Stimulated activated CD8-positive, alpha-beta memory T cell treated with anti-CD3 and anti-CD28 coated beads, Interleukin-15, amount 100 ng/mL, for 24 hours (primary cell): ENCODE data around the gene PHGDH.
"Not testable (repeated sequence)": the region's sequence is repeated elsewhere in the genome, so short reads cannot be mapped to it uniquely, and the experiment has no call there.

Experiments used
- DNase-seq: peaks from one replicate; pipeline ENCODE4 v3.0.0-alpha.2; 2020; ENCODE audit warnings: low read depth

Gene PHGDH

DNA sequence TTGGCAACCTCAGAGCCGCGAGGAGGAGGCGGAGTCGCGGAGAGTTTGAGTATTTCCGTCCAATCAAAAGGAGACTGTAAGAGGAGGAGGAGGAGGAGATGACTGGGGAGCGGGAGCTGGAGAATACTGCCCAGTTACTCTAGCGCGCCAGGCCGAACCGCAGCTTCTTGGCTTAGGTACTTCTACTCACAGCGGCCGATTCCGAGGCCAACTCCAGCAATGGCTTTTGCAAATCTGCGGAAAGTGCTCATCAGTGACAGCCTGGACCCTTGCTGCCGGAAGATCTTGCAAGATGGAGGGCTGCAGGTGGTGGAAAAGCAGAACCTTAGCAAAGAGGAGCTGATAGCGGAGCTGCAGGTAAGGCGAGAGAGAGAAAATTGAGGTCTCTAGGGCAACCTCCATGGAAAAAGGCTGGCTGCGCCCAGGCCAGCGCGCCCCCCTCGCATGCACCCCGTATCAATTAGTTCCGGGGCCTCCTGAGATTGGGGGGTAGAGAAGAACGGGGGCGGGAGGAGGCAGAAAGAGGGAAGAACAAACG, at the start of gene PHGDH:
PHGDH (plus strand) TSS at position 131 of the 538 bp plus-strand sequence; CDS start at position 220, 89 bp downstream.
- peak; percentile 26 for DNase-seq

- DNase-seq: no peak
These were observed 49.7 kb upstream of the PHGDH start for GRCh38 chr1:119662034-119662437.

DNA sequence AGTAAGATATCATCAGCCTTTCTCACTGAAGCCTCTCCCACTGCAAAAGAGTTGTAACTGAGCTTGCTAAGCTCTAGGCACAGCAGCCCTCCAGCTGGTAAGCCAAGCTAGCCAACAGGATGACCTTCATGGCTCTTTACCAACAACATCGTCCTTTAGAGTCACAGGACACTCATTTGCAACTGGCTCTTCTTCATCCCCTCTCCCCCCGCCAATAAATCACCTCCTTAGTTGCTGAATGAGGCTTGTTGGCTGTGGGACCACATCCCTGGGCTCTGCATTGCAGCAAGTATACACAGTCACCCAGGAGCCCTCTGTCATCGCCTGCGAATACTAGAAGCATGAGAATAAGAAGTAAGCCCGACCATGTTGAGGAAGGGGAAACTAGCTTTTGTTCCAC, 47.7 kb upstream of the PHGDH start:
- no peak for DNase-seq

DNA sequence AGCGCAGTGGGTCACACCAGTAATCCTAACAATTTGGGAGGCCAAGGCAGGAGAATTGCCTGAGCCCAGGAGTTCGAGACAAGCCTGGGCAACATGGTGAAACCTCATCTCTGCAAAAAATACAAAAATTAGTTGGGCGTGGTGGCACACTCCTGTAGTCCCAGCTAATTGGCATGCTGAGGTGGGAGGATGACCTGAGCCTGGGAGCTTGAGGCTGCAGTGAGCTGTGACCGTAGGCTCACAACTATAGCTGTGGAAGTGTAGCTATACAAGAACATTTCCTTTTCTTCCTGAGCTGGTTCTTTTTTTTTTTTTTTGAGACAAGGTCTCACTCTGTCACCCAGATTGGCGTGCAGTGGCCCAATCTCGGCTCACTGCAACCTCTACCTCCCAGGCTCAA, 44.6 kb upstream of the PHGDH start:
- no peak for DNase-seq

GRCh38 chr1:119670898-119671297, 40.8 kb upstream of the PHGDH start:
- DNase-seq: no peak

- DNase-seq: no peak
These were observed 38.4 kb upstream of the PHGDH start for GRCh38 chr1:119673171-119673940.

DNA sequence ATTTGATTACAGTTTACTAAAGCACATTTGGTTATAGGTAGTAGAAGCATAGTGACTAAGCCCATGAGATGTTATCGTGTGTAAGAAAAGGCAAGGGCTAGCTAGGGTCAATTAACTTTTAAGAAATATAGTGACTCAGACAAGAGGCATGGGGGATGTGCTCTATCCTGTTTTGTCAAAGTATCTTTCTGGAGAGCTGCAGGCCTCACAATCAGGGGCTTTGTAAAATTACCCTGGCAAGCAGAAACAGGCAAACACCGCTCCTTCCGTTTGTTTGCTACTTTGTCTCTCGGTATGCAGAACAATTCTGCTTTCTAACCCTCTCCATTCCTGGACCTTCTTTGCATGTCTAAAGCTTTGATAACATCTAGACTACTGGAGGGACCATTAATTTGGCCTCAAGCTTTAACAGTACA, 37.6 kb upstream of the PHGDH start:
- no peak for DNase-seq

- no peak for DNase-seq
These were observed 36.9 kb upstream of the PHGDH start for GRCh38 chr1:119674835-119675289.

- peak; percentile 26 for DNase-seq
These were observed 36.1 kb upstream of the PHGDH start for GRCh38 chr1:119675349-119676345.

DNA sequence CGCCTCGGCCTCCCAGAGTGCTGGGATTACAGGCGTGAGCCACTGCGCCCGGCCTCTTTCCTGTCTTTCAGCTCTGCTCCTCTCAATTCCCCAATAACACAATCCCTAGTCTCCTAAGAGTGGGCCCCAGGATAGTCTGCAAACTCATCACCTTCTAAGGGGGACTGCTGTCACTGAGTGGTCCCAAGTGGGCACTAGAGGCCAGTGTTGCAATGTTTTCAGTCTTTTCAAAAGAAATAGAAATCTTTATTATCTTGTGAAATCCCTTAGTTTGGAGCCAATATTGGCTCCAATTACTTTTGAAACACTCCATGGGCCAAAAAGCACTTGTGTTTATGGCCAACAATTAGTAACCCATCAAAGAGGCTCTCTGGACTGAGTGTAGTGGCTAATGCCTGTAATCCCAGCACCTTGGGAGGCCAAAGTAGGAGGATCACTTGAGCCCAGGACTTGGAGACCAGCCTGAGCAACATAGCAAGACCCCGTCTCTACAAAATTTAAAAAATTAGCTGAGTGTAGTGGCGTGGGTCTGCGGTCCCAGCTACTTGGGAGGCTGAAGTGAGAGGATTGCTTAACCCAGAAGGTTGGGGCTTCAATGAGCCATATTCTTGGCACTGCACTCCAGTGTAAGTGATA, 35.0 kb upstream of the PHGDH start:
- DNase-seq: no peak

DNA sequence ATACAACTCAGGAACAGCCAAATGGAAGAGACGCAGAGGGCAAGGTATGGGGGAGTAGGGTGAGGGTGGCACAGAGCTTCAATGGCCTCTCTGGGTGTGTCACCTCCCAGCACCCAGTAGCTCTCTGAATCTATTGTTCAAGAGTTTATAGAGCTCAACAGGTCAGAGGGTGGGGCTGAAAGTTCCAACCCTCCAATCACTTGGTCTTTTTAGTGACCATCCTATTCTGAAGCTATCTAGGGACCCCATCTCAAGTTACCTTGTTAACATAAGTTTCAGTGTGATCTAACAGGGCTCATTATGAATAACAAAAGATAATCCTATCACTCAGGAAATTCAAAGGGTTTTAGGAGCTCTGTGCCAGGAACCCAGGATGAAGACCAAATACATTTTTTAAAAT, 32.5 kb upstream of the PHGDH start:
- no peak for DNase-seq

DNA sequence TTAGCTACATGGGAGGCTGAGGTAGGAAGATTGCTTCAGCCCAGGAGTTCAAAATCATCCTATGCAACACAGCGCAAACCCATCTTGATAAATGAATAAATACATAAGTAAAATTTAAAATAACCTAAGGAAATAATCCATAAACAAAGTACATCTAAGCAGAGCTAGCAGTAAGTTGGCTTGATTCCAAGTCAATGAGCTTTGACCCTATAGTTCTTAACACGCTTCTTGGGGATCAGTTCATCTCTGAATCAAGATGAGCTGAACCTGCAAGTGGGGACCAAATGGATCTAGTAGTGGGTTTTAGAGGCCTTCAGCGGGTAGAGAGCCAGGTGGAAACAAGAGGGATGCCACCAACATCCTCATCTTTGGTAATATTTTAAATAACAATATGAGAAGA, 31.5 kb upstream of the PHGDH start:
- DNase-seq: no peak

DNA sequence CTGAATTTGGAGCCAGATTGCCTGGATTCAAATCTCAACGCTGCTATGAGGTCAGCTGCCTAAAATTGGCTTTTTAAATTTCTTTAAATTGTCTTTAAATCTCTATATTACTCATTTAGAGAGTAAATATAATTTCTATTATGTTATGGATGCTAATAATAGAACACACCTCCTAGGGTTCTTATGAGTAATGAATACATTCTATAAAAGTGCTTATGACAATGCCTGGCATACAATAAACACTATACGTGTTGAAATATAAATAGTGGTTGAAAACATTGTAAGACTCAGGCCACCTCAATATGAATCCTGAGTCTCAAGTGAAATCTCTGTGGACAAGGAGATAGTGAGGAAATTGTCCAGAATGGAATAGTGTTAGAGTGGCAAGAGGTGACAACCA, 31.0 kb upstream of the PHGDH start:
- no peak for DNase-seq

DNA sequence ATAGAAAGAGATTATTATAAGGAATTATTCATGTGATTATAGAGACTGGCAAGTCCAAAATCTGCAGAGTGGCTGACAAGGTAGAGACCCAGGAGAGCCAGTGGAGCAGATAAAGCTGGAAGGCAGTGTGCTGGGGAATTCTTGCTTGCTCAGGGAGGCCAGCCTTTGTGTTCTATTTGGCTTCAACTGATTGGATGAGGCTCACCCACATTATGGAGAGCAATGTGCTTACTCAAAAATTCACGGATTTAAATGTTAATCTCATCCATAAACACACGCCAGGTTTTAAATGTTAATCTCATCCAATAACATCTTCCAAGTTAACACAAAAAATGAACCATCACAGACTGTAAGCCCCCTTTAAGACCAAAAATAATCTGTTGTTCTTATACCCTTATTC, 30.2 kb upstream of the PHGDH start:
- no peak for DNase-seq

GRCh38 chr1:119682141-119682540, 29.6 kb upstream of the PHGDH start:
- DNase-seq: no peak

GRCh38 chr1:119683893-119684292, 27.8 kb upstream of the PHGDH start:
- DNase-seq: no peak

GRCh38 chr1:119686661-119687060, 25.1 kb upstream of the PHGDH start:
- DNase-seq: no peak

DNA sequence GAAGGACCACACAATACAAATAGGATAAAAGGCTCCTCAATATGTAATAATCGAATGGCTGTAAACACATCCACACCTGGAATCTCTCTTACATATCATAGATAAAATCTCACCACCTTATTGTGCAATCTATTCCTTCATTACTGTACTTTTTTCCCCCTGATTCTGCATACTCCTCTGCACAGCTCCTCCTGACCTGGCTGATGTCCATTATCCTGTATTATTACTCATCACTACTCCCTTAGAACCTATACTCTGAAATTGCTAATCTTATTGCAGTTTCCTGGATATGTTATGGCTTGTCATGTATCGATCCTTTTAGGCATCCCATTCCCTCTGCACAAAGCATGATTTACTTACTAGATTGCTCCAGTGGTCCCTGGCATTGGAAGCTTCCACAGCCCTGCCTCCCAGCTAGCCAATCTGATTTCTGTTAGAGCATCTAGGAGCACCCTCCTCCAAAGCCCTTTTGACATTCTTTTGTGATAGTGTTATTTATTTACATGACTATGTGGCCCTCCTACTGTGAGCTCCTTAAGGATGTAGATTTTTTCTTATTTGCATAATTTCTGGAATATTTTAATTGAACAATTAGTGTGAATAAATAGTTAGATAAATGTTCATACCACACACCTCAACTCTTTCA, 24.2 kb upstream of the PHGDH start:
- no peak for DNase-seq

DNA sequence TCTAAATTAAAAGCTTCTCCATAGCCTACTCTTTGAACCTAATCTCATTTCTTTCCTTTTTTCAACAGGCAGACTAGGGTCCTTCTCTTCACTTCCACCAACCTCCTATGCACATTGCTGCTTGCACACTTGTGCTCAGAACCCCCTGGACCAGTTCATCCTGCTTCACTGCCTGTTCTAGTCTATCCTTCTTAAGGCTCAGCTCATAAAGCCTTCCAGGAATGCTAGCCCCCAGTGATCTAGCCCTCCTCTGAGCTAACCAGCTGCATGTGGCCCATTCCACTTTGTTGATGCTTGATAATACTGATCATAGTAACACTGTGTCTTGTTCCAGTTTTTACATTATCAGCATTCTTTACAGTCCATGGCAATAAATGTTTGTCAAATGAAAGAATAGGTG, 22.9 kb upstream of the PHGDH start:
- DNase-seq: no peak

GRCh38 chr1:119689511-119689910, 22.2 kb upstream of the PHGDH start:
- DNase-seq: no peak

GRCh38 chr1:119696863-119697262, 14.9 kb upstream of the PHGDH start:
- DNase-seq: not testable (repeated sequence)

- DNase-seq: no peak
These were observed 14.1 kb upstream of the PHGDH start for GRCh38 chr1:119697598-119697997.
